T-helper 9 cell (primary cell): Measurements from ENCODE around the gene TSPAN11.

Experiments
- DNase-seq: peaks from one replicate; pipeline ENCODE4 v3.0.0-alpha.2; 2020

The TSPAN11 gene

DNA sequence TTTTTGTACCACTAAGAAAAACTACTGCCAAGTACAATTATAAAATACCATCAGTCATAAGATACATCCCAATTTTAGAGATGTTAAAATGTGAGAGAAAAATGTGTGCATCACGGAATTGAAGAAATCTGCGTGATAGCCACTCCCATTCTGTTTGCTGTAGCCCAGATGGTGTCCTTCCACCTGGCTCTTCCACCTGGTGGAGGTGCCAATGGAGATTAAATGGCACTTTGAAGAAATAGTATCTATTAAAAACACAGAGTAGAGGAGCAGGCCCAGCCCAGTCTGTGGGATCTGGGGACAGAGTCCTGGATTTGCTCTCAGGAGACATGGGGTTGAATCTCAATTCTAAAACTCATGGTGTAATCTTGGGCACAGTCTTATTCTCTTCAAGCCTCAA lies 35.5 kb downstream of the TSPAN11 start:
- no peak for DNase-seq

DNA sequence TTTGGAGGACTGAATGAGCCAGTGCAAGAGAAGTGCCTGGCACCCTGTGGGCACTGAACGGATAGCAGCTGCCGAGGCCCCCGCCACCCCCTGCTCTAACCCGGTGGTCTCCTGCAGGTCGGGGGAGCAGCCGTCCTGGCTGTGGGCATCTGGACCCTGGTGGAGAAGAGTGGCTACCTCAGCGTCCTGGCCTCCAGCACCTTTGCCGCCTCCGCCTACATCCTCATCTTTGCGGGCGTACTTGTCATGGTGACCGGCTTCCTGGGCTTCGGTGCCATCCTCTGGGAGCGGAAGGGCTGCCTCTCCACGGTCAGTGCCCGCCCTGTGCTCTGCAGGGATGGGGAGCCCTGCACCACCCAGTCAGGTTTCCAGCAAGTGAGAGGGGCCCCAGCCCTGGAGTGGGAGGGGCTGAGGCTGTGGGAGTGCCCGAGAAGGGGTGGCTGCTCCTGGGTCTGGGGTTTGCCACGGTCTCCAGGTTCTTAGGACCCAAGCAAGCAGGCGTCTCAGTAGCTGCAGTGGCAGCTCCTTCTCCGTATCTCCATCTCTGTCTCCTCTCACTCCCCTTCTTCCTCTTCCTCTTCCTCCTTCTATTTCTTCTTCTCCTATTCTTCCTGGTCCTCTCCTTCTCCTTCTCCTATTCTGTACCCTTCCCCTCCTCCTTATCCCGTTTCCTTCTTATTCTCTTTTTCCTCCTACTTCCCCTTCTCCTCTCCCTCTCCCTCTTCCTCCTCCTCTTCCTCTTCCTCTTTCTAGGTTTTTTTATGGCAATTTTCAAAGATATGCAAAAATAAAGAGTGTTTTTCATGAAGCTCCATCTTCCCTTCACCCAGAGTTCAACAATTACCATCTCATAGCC lies 37.4 kb downstream of the TSPAN11 start:
- no peak for DNase-seq

DNA sequence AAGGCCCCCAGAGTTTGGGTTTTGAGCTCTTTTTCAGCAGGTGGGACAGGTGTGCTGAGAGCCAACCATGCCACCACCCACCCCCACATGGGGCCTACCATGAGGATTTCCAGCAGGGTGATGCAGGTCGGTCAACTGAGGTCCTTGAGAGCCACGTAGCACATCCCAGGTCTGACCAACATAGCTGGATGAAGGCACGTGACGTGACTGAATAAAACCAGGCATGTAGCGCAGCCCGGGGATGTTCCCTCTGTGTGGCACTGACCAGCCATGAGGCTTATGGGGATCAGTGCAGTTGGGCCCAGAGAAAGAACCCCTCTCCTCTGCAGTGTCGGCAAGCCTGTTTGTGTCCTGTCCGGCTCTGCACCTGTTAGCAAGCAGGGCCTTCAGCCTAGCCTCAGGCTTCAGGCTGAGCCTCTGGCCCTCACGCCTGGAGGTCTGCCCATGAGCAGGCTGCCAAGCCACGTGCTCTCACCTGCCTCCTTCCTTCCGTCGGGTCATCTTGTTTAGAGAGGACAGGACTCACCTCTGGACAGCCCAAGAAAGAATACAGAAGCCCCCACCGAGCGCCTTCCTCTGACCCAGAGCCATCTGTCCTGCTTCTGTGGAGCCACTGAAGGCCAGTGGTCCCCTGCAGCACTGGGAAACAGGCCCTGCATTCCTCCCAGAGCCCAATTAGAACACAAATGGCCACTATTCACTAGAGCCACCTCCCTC lies 38.5 kb downstream of the TSPAN11 start:
- no peak for DNase-seq

DNA sequence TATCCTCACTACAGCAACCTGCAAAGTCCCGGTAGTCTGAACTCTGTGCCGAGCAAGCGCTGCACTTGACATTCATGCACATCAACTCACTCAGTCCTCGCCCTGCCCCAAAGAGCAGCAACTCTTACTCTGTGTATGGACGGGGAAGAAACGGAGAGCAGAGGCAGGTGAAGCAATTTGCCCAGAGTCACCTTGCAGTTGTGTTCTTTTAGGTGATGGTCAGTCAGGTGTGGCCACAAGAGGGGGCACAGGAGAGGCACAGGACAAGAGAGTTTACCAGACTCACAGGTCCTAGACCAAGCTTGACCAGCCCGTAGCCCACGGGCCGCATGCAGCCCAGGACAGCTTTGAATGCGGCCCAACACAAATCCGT lies 39.1 kb downstream of the TSPAN11 start:
- no peak for DNase-seq

DNA sequence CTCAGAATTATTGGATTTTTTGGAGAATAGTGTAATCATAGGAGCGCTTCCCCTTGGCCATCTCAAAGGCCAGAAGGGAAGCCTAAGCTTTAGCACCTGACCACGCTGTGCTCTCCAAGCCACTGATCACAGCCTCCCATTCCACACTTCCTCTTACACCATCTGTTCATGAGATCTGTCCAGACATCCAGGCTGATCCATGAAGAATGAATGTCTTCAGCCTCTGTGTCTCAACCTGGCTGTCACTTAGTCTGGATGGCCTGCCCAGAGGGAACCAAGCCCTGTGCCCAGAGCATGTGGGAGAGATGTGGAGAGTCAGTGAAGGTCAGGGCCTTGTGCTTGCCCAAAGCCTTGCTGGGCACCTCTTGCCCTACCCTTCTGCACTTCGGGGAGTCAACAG lies 40.5 kb downstream of the TSPAN11 start:
- DNase-seq = no peak

DNA sequence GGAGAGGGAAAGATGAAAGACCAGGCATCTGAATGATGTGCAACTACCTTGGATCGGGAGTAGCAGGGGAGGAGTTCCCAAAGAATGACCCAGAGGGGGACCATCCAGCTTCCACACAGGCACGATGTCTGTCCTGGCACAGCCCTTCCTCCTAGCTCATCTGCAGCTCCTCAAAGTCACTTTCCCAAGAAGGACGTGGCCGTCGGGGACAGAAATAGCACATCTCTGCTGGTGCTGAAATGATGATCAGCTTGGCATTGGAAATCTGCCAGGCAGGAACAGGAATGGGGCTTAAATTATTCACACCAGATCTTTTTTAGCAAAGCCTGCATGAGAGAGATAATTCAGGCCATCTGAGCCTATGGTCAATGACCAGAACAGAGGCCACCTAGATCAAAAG lies 41.7 kb downstream of the TSPAN11 start:
- DNase-seq = no peak

DNA sequence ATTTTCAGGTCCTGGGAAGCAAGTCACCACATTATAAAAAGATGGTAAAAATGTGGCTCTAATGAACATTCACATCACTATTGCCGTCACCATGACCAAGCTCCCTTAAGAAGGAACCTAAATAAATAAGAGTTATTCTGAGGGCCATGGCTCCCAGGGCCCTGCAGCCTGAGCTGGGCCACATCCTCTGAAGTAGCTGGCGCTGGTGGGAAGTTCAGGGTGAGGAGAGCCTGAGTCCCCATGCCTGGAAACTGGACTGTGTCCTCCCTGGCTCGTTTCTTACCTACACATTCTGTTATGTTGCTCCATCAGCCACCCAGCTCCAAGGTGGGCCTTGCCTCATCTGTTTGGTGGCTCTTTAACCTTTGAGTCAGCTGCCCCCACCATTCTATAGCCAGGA lies 42.5 kb downstream of the TSPAN11 start:
- no peak for DNase-seq

DNA sequence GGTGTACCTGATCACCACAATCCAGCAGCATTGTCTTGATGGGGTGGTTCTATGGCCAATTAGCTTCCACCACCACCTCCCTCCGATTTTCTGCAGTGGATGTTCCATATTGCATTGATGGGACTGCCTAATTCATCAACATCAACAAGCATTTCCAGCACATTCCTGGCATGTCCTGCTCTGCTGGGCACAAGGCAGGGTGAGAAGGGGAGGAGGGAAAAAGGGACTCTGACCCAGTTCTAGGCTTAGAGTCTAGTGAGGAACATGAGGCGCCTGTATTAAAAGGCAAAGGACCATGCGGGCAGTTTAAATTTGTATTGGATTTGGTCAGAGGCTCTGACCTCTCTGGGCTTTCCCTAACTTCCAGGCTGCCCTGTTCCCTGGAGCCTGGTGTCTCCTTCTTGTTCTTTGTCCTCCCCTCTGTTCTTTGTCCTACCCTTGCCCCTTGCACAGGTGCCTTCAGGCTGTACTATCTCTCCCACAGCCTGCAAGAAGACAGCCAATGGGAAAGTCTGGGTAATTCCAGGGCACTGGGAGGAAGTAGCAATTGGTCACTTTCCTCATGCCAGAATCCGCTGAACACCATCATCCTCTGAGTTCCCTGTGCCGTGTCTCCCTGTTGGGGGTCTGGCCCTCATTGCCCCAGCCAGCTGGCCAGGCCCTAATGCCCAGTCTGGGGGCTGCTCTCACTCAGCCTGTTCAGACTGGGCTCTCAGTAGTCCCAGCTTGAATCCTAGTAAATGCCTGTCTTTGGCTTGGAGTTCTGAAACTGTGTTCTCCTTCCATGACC lies 43.3 kb downstream of the TSPAN11 start:
- no peak for DNase-seq

DNA sequence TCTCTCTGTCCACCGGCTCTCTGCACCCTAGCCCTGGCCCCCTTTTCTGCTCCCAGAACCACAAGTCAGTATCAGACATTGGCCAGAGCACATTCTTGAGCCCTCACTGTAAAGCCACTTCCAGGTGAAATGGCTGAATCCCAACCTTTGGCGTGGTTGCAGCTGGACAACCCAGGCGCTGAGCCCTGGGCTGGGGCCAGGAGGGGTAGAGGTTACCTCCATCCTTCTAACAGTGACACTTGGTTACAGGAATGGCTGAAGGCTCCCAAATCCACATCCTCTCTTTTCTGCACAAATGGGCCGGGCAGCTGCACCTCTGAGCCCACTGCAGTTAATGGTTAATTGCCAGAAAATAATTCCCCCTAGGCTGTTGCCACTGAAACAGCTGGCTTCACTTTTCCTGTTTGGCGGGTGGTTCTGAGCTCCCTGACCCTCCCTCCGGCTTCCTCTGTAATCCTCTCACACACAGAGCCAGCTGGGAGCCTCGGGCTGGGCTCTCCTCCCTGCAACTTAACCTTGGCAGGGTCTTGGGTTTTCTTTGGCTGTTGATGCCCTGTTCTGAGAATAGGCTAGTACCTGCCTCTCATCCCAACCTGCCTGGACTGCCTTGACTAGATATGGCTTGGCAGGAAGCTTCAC lies 44.1 kb downstream of the TSPAN11 start:
- DNase-seq = no peak

DNA sequence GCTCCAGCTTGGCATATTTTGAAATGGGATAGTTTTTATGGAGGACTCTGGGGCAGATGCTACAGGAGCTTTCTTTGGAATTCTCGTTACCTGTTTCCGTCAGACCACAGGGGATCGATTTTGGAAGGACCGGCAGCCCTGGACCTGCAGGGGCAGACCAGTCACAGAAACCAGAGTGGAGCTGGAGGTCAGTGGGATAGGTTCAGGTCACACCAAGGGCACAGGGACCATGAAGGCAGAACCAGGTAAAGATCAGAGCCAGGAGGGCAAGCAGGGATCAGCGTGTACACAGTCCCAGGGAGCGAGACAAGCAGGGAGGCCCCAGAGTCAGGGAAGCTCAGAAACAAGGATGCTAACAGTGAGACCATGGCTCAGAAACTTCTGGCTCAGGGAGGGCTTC lies 45.5 kb downstream of the TSPAN11 start:
- DNase-seq = no peak

DNA sequence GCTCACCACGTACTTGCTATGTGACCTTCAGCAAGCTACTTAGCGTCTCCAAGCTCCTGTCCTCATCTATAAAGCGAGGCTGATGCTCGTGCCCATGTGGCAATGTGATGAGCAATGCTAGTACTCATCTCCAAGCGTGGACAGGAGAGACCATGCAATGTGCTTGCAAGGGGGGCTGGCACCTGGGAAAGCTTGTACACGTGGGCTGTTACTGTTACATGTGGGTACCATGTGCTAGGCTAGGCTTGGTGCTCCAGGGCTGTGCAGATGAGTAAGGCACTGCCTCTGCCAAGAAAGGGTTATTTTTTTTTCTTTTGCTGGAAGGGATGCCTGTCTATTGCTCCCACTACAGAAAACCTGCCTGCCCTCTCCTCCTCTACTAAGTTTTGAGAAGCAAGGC lies 46.6 kb downstream of the TSPAN11 start:
- DNase-seq = no peak

DNA sequence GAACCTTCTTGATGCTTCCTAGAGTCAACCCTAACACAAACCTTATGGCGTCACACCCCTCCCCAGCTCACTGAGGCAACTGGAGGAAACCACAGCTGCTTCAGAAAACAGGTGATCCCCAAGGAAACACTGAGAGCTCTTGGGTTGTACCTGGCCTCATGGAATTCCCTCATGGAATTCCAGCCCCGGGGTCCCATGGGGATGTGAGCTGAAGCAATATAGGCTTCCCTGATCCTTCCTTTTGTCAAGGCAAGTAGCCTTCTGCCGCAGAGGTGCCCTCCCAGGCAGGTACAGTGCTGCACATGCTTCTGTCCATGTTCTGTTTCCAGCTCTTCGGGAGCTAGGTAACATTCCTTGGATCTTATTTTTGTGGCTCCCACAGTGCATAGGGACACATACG lies 47.3 kb downstream of the TSPAN11 start:
- DNase-seq = no peak

DNA sequence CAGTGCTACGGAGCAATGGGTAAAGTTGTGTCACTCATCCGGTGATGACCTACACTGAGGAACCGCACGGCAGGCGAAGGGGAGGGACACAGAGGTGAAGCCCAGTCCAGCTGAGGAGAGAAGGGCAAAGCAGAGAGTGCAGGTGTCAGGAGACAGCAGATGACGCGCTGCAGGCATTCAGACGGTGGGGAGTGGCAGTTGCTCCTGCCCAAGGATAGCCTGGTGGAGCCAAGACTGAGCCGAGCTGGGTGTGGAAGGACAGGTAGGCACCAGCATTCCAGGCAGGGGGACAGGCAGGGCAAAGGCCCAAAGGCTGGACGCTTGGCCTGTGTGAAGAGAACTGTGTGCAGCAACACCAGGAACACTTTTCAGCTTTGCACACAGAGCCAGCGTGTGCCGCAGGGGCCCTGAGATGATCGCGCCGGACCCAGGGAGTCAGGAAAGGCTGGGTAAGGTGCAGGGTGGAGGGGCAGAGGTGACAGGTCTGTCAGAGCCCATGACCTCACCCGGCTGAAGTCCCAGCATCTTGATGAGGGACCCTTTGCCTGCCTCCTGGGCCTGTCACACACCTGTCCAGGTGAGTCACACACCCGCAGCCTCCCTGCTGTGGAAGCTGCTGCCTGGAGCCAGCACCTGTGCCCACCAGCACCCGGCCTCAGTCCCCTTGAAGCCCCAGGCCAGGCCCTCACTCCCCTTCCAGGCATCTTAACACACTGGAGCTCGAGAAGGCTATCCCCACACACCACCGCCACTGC lies 48.4 kb downstream of the TSPAN11 start:
- DNase-seq = no peak

DNA sequence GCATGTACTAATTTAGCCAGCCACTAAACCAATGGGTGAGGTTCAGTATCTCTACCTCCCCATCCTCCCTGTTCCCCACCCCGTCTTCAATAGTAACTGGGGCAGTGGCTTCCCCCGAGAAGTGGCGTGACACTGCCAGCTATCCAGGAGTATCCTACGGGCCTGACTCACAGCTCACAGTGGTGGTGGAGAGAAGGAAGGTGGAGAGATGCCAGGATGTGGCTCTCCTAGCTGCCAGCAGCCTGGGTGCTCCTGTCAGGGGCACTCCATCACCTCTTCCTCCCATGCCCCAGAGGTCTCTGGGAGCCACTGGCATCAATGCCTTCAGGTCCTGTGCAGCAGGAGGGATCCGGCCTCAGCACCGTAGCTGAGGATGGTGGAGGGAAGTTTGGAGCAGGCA lies 49.0 kb downstream of the TSPAN11 start:
- DNase-seq = no peak

DNA sequence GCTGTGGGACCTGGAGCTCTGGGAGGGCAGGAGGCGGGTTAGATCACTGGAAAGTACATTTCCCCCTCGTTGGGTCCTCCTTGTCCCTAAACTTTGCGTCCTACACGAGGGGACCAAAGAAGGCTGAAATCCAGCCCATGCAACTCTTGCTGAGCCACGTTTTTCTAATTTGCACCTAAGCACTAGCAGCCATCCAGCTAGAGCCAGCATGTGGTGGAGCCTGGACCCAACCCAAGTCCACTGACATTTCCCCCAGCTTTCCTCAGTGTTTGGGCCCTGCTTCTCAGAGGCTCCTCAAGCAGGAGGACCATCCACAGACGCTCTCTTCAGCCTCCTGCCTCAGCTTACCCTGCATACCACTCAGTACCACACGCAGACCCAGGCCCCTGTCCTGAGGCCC lies 49.7 kb downstream of the TSPAN11 start:
- DNase-seq = no peak

DNA sequence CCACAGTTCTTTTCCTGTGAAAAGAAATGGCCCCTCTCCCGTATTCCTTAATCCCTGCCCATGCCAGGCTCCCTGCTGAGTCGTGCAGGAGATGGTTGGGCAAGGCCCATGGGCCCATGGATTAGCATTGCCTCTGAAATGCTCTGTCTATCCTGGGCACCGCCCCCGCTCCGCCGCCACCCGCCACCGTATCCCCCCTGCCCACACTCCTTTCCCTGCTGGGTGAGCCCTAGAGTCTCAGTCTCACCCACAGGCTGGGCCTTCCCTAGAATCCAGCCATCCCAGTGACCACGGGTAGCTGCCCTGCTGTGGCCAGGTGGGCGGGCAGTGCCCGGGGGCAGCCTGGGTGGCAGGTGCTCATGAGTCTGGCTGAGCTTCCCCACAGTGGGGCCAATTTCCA lies 50.6 kb downstream of the TSPAN11 start:
- DNase-seq = no peak

DNA sequence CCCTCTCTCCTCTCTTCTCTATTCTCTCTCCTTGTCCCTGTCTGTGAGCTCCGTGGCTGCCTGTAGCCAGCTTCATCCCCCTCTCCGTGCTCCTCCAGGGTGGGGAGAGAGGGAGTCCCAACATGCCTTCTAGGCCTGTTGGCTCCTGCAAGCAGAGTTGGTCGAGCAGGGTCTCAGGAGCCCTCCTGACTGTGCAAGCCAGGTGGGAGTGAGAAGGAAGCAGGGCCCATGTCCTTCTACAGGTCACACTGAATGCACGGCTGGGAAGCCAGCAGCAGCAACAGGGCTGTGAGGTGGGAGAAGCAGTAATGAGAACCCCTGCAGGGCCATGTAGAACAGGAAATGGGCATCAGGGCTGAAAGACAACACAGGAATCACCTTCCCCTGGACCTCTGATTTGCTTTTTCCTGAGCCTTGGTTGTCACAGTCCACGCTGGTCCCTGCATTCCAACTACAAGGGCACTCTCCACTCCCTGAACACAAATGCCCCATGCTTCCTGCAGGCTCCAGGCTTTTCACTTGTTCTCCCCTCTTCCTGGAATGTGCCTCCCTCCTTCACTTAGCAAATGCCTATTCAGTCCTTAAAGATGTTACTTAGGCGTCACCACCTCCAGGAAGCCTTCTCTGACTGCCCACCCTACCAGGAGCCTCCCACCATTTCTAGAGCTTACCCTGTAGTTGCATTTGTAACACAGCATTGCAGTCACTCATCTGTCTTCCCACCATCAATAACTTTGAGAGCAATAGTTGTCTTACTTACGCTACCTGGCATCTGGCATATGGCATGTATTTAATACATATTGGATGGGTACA lies 51.2 kb downstream of the TSPAN11 start:
- DNase-seq = no peak

DNA sequence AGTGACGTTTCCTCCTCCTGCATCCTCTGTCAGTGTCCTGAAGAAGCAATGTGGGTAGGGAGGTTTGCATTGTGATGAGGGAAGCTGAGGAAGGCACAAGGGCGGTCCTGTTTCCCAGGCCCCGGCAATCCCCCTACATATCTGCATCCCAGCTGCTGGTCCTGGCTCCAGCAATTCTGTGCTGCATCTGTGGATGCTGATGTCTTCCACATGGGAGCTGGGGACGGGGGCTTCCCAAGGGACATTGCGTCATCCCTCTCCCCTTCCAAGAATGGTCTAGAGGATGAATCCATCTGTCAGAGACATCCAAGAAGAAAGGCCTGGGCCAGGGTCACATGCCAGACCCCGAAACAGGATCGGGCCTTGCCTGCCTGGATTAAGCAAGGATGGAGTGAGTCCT lies 52.1 kb downstream of the TSPAN11 start:
- DNase-seq = no peak

DNA sequence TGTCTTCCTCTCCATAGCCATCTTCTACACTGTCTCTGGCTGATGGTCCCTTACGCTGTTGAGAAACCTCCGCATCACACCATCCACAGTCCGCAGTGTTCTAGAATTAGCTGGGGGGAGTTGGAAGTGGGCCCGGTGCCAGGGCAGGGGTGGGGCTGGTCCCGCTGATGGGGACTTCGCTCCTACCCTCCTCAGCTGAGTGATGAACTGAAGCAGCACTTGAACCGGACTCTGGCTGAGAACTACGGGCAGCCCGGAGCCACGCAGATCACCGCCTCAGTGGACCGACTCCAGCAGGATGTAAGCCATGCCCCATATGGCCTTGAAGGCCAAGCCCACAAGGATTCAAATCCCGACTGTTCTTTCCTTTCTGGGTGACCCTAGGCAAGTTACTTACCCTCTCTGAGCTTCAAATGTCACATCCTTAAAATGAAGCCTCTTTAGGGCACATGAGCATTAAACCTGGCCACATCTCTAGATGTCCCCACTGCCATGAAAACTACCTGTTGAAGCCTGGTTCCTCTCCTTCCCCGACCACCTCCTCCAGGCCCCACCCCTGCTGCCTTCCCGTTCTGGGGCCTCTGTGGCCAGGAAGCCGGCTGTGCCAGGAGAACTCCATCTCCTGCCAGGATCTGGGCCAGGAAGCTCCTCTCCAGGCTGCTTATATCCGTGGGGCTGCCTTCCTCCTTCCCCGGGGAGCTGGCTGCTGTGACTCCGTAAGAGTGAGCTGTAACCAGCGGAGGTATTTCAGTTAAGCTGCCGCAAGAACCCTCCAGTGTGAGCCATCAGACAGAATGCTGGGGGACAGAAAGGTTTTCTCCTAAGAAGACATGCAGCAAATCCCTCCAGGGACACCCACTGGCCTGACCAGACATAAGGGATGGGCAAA lies 53.1 kb downstream of the TSPAN11 start:
- no peak for DNase-seq

DNA sequence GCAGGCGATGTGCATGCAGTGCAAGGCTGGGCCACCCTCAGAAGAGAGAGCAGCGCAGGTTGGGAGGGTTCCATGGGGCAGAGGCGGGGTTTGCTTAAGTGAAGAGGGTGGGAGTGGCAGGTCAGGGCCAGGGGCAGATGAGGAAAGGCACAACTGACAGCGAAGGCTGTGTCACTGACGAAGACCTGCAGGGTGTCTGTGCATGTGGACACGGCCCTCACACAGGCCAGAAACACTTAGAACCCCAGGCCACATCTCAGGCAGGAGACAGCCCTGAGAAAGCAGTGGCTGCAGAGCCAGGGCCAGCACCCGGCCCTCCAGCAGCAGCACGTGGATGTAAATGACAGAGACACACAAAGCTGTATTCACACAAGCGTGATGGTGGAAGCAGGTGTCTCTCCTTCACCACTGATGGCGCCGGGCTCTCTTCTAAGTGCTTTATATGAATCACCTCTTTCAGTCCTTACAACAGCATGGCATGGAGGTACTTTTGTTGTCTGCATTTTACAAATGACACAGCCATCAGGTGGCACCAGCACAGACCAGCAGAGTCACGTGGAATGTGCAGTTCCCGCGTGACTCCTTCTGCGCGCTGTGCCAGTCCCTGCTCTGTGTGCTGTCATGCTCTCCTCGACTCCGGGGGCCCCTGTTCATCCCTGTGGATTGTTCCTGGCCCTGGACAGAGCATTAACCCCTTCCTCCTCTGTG lies 54.6 kb downstream of the TSPAN11 start:
- DNase-seq = no peak
